Measurements from ENCODE around the gene HLCS. TPM values are rescaled to one million over a fixed set of nuclear protein-coding genes. Genes with fewer than 3 reads are reported as not detected.
A peak's percentile ranks its signal among the peaks of the same experiment; 100 is the strongest.

Gene HLCS
- total and polyA plus RNA-seq, 2 of the 4 experiments (the other 2 are of a cell fraction) = 10.6 to 21.0 TPM

GRCh38 chr21:37009740-37010341, 43.4 kb upstream of the HLCS start:
- intact Hi-C loops (cut with micrococcal nuclease) (loop anchor here (5.0 kb wide), 1 partner anchor 508 kb away; no protein-coding TSS in a partner anchor), in situ Hi-C loops (cut with MboI; ENCODE audit: low sequenced_read_pairs) (no loop called here), dilution Hi-C loops (cut with HindIII; ENCODE audit: low sequenced_read_pairs, unreplicated experiment) (no loop called here)
- no peaks in the 10 kb centered on the region for H3K9me1 ChIP-seq (ENCODE audit: insufficient read depth, low read length)
- no peak overlapping the region for H2BK15ac ChIP-seq (ENCODE audit: low read depth, low read length)
- H2AFZ ChIP-seq (replicated peaks; ENCODE audit: low read length, poor library complexity) = peak overlapping the region; percentile 72
- H3K27me3 ChIP-seq (ENCODE audit: control insufficient read depth, insufficient read depth, low read length) = peaks cover 30% of the 10 kb centered on the region
- H2AK5ac ChIP-seq (ENCODE audit: low read depth, low read length) = no peak overlapping the region
- H2BK20ac ChIP-seq (ENCODE audit: low read depth, low read length) = no peak overlapping the region
- no peaks in the 10 kb centered on the region for H4K20me1 ChIP-seq (ENCODE audit: insufficient read depth, low read length)
- no peak overlapping the region for H2BK120ac ChIP-seq (ENCODE audit: low read depth, low read length)
- peak; percentile 80 for DNase-seq
- no peak overlapping the region for H3K27ac ChIP-seq (ENCODE audit: insufficient read depth, low read length)
- no peak overlapping the region for H3K56ac ChIP-seq (ENCODE audit: extremely low read depth, insufficient read depth, low read length)
- no peak overlapping the region for H3K18ac ChIP-seq (ENCODE audit: low read depth, low read length)
- no peak overlapping the region for H2AK9ac ChIP-seq (replicated peaks; ENCODE audit: low read depth, low read length, poor library complexity)
- no peak overlapping the region for H4K8ac ChIP-seq (ENCODE audit: low read depth in 2 of 2, low read length in 2 of 2)
- no peak overlapping the region for H4K91ac ChIP-seq (ENCODE audit: insufficient read depth, low read depth, low read length)
- no peak overlapping the region for H4K5ac ChIP-seq (ENCODE audit: low read depth, low read length)
- H3K79me1 ChIP-seq (ENCODE audit: low read depth in 1 of 2, low read length in 2 of 2) = no peaks in the 10 kb centered on the region
- no TSS peak for BruUV-seq (replicated peaks)
- H3K4me3 ChIP-seq (ENCODE audit: insufficient read depth, low read depth, low read length) = peak overlapping the region; percentile 39
- TF ChIP-seq RAD21 (IDR thresholded peaks at IDR 0.05; ENCODE audit: low read length) (peak; percentile 74), NFE2L2 (IDR thresholded peaks at IDR 0.05; ENCODE audit: low read depth, low read length) (no peak), POLR2A (IDR thresholded peaks at IDR 0.05; ENCODE audit: low read depth, low read length) (no peak), CTCF (conservative IDR thresholded peaks at IDR 0.05; ENCODE audit: low read depth, low read length) (peak; percentile 89), SMC3 (IDR thresholded peaks at IDR 0.05; ENCODE audit: low read depth, low read length) (peak; percentile 71)
- H3K9me3 ChIP-seq (ENCODE audit: control insufficient read depth, insufficient read depth, low read length) = no peaks in the 10 kb centered on the region
- no peak overlapping the region for H3K14ac ChIP-seq (replicated peaks; ENCODE audit: low read depth, low read length)
- CTCF ChIA-PET = interaction anchor here (0.7 to 1.2 kb wide), 3 partner anchors 17 to 51 kb away, joined by 3 read pairs; no protein-coding TSS in a partner anchor
- H3K4me2 ChIP-seq (ENCODE audit: low read depth, low read length) = peak overlapping the region; percentile 86
- no peak overlapping the region for H3K23ac ChIP-seq (ENCODE audit: low read depth, low read length)
- H3K9ac ChIP-seq (ENCODE audit: low read depth, low read length) = no peak overlapping the region
- no peak overlapping the region for H3K4ac ChIP-seq (ENCODE audit: low read depth, low read length)
- 22% methylated on average over 7 of the region's 30 CpGs; no CpG with 5 or more reads in 1 of the 2 experiments for WGBS, 2 experiments (ENCODE audit: extremely low coverage in 2 of 2, insufficient read length in 1 of 2)
- H2BK5ac ChIP-seq (ENCODE audit: low read depth, low read length, poor library complexity, severe bottlenecking) = no peak overlapping the region
- POLR2A ChIA-PET (ENCODE audit: unreplicated experiment) = no interaction called here
- H3K36me3 ChIP-seq (ENCODE audit: control insufficient read depth, insufficient read depth, low read length) = no peaks in the 10 kb centered on the region
- no peaks in the 10 kb centered on the region for H3K4me1 ChIP-seq (ENCODE audit: control insufficient read depth, insufficient read depth, low read length)
- ATAC-seq (ENCODE audit: low read depth) = peak; percentile 99

Measured in IMR-90 (cell line).